Stimulated activated CD4-positive, alpha-beta T cell treated with anti-CD3 and anti-CD28 coated beads, Interleukin-4, amount 100 ng/mL, for 4 hours (primary cell): ENCODE data around the gene CACNG7.
"Not testable (repeated sequence)": the region's sequence is repeated elsewhere in the genome, so short reads cannot be mapped to it uniquely, and the experiment has no call there.

ENCODE experiments used
- DNase-seq, 2 experiments: peaks; one replicate each; pipeline ENCODE4 v3.0.0-alpha.2; 2020

Gene CACNG7

GRCh38 chr19:53906211-53907192 lies 2.6 kb upstream of the CACNG7 start:
- peak; percentile 38 to 71 for DNase-seq

DNA sequence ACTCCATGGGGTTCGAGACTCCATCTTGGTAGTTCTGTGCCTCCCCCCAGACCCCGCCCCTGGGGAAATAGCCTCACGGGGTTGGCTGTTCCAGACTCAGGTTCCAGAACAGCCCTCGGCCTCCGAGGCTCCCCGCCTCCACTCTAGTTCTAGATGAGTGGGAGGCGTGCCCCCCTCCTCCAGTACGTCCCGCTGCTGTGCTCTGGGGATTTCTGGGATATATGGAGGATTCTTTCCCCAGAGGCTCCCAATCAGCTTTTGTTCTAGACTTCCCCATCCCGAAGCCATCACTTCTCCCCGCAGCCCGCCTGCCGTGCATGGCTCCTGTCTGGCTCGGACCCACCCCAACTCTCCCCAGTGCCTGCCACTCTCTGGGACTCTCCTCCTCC lies 1.9 kb upstream of the CACNG7 start:
- no peak for DNase-seq

GRCh38 chr19:53907690-53908089 lies 1.4 kb upstream of the CACNG7 start:
- no peak for DNase-seq

DNA sequence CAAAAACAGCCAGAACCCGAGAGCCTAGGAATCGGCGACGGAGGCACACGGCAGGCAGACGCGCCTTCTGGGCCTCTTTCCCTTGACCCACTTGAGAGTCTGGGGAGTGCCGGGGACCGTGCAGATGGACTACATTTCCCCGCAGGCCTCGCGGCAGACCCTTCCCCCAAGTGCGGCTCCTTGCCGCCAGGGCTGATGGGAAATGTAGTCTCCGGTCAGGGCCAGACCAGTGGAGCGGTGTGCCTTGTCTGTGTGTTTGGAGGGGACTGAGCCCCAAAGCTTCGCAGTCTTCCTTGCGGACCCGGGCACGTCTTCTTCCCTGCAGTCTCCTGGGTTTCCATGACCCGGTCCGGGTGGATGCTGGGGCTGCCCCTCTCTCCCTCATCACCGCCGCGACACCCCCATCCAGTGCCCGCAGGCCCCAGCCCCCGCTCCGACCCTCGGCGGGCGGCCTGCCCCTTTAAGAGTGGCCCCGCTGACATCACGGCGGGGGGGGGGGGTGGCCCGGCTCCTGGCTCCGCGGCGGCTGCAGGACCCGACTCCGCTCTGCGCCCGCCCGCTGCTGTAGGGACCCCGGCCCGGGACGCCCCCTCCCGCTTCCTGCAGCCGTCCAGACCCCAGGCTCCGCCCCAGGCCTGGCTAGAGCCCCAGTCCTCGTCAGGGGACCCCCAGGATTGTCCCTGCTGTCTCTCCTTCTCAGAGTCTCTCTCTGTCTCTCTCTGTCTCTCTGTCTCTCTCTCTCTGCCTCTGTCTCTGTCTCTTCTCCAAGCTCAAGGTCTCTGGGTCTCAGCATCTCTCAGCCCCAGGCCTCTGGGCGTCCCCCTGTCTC lies 758 bp upstream of the CACNG7 start:
- peak; percentile 39 for DNase-seq

- no peak for DNase-seq
Measured at GRCh38 chr19:53909471-53910169, 542 bp downstream of the CACNG7 start.

- no peak for DNase-seq
Measured at GRCh38 chr19:53910170-53910518, 1.1 kb downstream of the CACNG7 start.

DNA sequence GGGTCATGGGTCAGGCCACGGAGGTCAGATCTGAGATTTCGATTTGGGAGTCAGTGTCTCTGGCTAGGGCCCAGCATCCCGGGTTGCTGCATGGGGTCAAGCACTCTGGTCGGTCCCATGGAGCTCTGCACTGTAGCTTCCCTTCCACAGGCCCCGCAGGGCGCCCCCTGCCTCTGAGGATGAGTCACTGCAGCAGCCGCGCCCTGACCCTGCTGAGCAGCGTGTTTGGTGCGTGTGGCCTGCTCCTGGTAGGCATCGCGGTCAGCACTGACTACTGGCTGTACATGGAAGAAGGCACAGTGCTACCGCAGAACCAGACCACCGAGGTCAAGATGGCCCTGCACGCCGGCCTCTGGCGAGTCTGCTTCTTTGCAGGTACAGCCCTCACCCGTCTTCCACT lies 3.6 kb downstream of the CACNG7 start:
- no peak for DNase-seq

DNA sequence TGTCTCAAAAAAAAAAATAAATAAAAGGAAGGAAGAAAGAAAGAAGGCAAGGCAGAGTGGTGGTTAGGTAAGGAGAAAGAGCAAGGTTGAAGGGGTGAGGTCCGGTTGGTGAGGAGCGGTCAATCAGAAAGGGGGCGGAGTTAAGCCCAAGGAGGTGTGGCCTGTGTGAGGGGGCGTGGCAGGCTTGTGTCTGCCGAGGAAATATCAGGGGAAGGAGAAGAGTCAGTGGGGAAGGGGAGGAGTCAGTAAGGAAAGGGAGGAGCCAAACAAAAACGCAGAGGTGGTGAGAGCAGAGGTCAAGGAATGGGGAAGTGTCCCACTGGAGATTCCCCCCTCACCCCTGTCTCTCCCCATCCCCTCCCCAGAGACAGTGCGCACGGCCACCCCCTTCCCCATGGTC lies 5.9 kb downstream of the CACNG7 start:
- DNase-seq: no peak

- DNase-seq: no peak
Measured at GRCh38 chr19:53916004-53916403, 6.9 kb downstream of the CACNG7 start.

GRCh38 chr19:53917356-53917755 lies 8.3 kb downstream of the CACNG7 start:
- no peak for DNase-seq

- peak in 1 of 2 experiments; percentile 16 for DNase-seq
Measured at GRCh38 chr19:53927739-53928138, 18.7 kb downstream of the CACNG7 start.

- no peak for DNase-seq
Measured at GRCh38 chr19:53936029-53936428, 27.0 kb downstream of the CACNG7 start.

GRCh38 chr19:53942001-53942786 lies 33.1 kb downstream of the CACNG7 start:
- DNase-seq: no peak

GRCh38 chr19:53944416-53944815 lies 35.3 kb downstream of the CACNG7 start:
- no peak for DNase-seq

- DNase-seq: no peak
Measured at GRCh38 chr19:53944933-53945332, 35.9 kb downstream of the CACNG7 start.

DNA sequence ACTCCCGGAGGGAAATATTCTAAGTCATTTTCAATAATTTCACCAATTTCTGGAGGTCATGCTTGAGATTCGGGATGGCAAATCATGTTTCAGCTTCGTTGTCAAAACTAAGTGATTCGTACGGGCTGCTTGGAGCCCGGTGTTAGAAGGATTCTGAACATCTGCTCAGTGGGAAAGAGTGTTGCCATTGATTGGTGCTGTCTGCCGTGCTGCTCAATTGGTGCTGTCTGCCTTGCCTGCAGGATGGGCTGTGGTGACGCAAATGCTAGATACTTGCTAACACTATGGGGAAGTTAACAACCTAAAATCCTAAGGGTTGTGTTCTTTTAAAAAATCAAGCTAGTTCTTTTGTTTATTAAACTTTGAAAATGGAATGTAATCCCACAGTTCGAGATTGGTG lies 36.4 kb downstream of the CACNG7 start:
- DNase-seq: no peak

- DNase-seq: no peak
Measured at GRCh38 chr19:53945998-53946397, 36.9 kb downstream of the CACNG7 start.

DNA sequence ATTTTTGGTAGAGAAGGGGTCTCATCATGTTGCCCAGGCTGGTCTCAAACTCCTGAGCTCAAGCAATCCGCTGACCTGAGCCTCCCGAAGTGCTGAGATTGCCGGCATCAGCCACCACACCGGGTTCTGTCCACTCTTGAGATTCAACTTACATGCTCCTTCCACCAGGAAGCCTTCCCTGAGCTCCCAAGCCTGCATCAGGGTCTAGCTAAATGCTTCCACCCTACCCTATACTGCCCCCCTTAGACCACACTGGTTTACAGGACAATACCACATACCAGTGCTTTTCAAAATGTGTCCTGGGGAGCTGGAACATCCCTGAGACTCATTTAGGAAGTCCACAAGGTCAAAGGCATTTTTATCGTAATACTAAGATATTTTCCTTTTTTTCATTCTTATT lies 38.5 kb downstream of the CACNG7 start:
- no peak for DNase-seq

DNA sequence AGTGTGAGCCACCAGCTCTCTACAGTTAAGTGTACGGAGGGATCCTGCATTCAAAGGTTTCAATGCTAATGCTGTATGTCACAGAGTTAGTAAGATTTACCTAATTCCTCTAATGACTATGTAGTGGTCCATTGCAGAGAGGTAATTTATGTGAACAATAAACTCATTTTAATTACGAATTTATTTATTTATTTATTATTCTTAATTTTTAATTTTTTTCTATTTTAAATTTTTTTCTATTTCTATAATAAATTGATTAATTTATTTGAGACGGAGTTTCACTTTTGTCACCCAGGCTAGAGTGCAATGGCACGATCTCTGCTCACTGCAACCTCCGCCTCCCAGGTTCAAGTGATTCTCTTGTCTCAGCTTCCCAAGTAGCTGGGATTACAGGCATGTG lies 39.5 kb downstream of the CACNG7 start:
- not testable (repeated sequence) for DNase-seq

DNA sequence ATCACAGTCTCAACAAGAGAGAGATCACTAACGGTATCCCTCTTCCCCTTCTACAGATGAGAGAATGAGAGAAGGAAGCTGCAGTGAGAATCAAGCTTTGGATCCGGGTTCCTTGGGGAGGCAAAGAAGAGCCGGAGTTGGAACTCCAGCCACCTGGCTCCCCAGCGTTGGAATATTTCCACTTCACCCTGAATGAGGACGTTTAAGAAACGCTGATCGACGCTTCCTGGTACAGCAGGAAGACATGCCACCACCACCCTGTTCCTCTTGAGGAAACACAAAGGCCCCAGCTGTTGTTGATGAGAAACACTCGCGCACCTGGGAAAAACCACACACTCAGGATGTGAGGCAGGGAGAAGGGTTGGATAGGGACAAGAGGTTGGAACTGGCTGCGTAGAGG lies 42.4 kb downstream of the CACNG7 start:
- DNase-seq: no peak

DNA sequence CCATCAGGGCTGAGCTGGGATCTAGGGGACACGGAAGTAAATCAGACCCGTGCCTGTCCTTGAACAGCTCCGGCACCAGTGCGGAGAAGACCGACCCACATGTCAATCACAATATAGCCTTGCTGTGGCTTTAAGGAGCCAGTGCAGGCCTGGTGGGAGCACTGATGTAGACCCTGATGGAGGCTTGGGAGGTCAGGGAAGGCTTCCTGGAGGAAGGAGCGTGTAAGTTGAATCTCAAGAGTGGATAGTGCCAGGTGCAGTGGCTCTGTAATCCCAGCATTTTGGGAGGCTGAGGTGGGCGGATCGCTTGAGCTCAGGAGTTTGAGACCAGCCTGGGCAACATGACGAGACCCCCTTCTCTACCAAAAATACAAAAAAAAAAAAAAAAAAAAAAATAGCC lies 42.9 kb downstream of the CACNG7 start:
- DNase-seq: no peak

DNA sequence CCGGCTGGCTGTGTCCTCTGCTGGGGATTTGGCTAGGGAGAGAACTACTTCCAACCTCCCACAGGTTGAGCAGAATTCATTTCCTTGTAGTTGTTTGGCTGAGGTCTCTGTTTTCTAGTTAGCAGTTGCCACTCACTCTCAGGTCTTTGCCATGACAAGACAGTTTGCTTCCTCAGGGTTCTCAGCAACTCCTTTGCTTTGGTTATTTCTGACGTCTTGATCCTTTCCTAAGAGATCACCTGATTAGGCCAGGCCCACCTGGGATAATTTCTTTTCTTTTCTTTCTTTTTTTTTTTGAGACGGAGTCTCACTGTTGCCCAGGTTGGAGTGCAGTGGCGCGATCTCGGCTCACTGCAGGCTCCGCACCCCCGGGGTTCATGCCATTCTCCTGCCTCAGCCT lies 44.3 kb downstream of the CACNG7 start:
- no peak for DNase-seq
